ENCODE results near the gene ARHGDIA. TPM values are rescaled to one million over a fixed set of nuclear protein-coding genes. Genes with fewer than 3 reads are reported as not detected.

Gene ARHGDIA
- total RNA-seq, 1 donor from 2014 or later = 126 TPM

- no peak for DNase-seq (ENCODE audit: missing footprints)
- intact Hi-C loops (cut with DNase I) = no loop called here
- no peak for ATAC-seq
Observed at GRCh38 chr17:81895400-81895799, 24.3 kb upstream of the ARHGDIA start.

GRCh38 chr17:81891303-81891552, 20.1 kb upstream of the ARHGDIA start:
- DNase-seq (ENCODE audit: missing footprints) (no peak), ATAC-seq (no peak)
- intact Hi-C loops (cut with DNase I) = no loop called here

GRCh38 chr17:81890447-81891302, 19.5 kb upstream of the ARHGDIA start:
- ATAC-seq = no peak
- intact Hi-C loops (cut with DNase I) = no loop called here
- no peak for DNase-seq (ENCODE audit: missing footprints)

- no peak for DNase-seq (ENCODE audit: missing footprints)
- intact Hi-C loops (cut with DNase I) = no loop called here
- no peak for ATAC-seq
Observed at GRCh38 chr17:81889602-81890001, 18.5 kb upstream of the ARHGDIA start.

- intact Hi-C loops (cut with DNase I) = no loop called here
- DNase-seq (ENCODE audit: missing footprints) = no peak
- ATAC-seq = no peak
Observed at GRCh38 chr17:81888988-81889595, 18.0 kb upstream of the ARHGDIA start.

- ATAC-seq = no peak
- intact Hi-C loops (cut with DNase I) = no loop called here
- DNase-seq (ENCODE audit: missing footprints) = no peak
Observed at GRCh38 chr17:81888105-81888987, 17.2 kb upstream of the ARHGDIA start.

- ATAC-seq = no peak
- intact Hi-C loops (cut with DNase I) = no loop called here
- DNase-seq (ENCODE audit: missing footprints) = no peak
Observed at GRCh38 chr17:81885869-81886548, 14.9 kb upstream of the ARHGDIA start.

GRCh38 chr17:81885454-81885853, 14.3 kb upstream of the ARHGDIA start:
- DNase-seq (ENCODE audit: missing footprints) = no peak
- intact Hi-C loops (cut with DNase I) = no loop called here
- ATAC-seq = no peak

- DNase-seq (ENCODE audit: missing footprints) (no peak), ATAC-seq (no peak)
Observed at GRCh38 chr17:81884968-81885367, 13.8 kb upstream of the ARHGDIA start.

GRCh38 chr17:81884520-81884919, 13.4 kb upstream of the ARHGDIA start:
- ATAC-seq = no peak
- intact Hi-C loops (cut with DNase I) = no loop called here
- no peak for DNase-seq (ENCODE audit: missing footprints)

More at GRCh38 chr17:81884968-81885367, 13.8 kb upstream of the ARHGDIA start:
- intact Hi-C loops (cut with DNase I) = no loop called here

- ATAC-seq = no peak
- intact Hi-C loops (cut with DNase I) = no loop called here
- no peak for DNase-seq (ENCODE audit: missing footprints)
Observed at GRCh38 chr17:81879121-81879520, 8.0 kb upstream of the ARHGDIA start.

- ATAC-seq (no peak), DNase-seq (ENCODE audit: missing footprints) (no peak)
- intact Hi-C loops (cut with DNase I) = no loop called here
Observed at GRCh38 chr17:81878294-81878693, 7.2 kb upstream of the ARHGDIA start.

- intact Hi-C loops (cut with DNase I) = no loop called here
- DNase-seq (ENCODE audit: missing footprints) = no peak
- no peak for ATAC-seq
Observed at GRCh38 chr17:81877569-81877968, 6.4 kb upstream of the ARHGDIA start.

GRCh38 chr17:81871387-81872230, 472 bp upstream of the ARHGDIA start:
- DNase-seq (ENCODE audit: missing footprints) = peak; percentile 97
- intact Hi-C loops (cut with DNase I) = no loop called here
- peak; percentile 44 for ATAC-seq

- DNase-seq (ENCODE audit: missing footprints) (peak; percentile 79), ATAC-seq (no peak)
- intact Hi-C loops (cut with DNase I) = no loop called here
Observed at GRCh38 chr17:81870131-81870980, 781 bp downstream of the ARHGDIA start.

GRCh38 chr17:81869221-81870130, 1.7 kb downstream of the ARHGDIA start:
- DNase-seq (ENCODE audit: missing footprints) = peak; percentile 85
- peak; percentile 21 for ATAC-seq
- intact Hi-C loops (cut with DNase I) = no loop called here
